Measurements from ENCODE around the gene TDO2. TPM values are rescaled to one million over a fixed set of nuclear protein-coding genes. Genes with fewer than 3 reads are reported as not detected.
"Not testable (repeated sequence)": the region's sequence is repeated elsewhere in the genome, so short reads cannot be mapped to it uniquely, and the experiment has no call there.

TDO2 gene
- polyA plus RNA-seq, 1 donor (not counting 4 experiments of a cell fraction or from before 2014, with no cell fraction given) = not detected

DNA sequence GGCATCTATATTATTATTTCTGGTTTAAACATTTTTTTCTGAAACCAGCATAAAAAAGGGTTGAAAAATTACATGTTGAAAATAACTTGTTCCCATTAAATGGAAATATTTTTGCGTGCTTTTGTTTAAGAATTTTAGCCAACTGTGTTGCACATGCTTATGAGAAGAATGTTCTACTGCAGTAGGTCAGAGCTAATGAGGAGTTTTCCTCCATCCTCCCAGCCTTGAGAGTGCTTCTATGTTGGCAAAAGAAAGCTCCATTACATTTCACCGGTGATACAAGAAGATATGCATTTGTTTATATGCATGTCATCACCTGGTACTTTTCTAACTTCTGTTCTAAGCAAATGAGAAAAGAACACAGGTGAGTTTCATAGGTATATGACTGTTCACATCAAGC is 13.6 kb upstream of the TDO2 start:
- no peak overlapping the region for H3K4me3 ChIP-seq (ENCODE audit: control insufficient read depth in 2 of 3, extremely low read depth in 1 of 3, insufficient read depth in 2 of 3, low read depth in 1 of 3, low read length in 3 of 3)
- H3K9me3 ChIP-seq (ENCODE audit: control insufficient read depth, low read depth, low read length) = no peaks in the 10 kb centered on the region
- no peaks in the 10 kb centered on the region for H3K9me1 ChIP-seq (ENCODE audit: control insufficient read depth, extremely low read depth, insufficient read depth, low read length)
- H3K9ac ChIP-seq (ENCODE audit: control insufficient read depth, extremely low read depth, insufficient read depth, low read length) = no peak overlapping the region
- no peak overlapping the region for H2AFZ ChIP-seq (ENCODE audit: control insufficient read depth, low read length)
- TF ChIP-seq EZH2 (IDR thresholded peaks at IDR 0.05; ENCODE audit: low read length) = no peak
- no peak for TF ChIP-seq CTCF (optimal IDR thresholded peaks at IDR 0.05 in 1 of 3, IDR thresholded peaks at IDR 0.05 in 1 of 3, conservative IDR thresholded peaks at IDR 0.05 in 1 of 3; ENCODE audit: extremely low read depth in 1 of 3, insufficient read depth in 2 of 3, low read length in 3 of 3)
- H3K36me3 ChIP-seq (ENCODE audit: control insufficient read depth in 2 of 2, extremely low read depth in 1 of 2, insufficient read depth in 2 of 2, low read length in 2 of 2) = no peaks in the 10 kb centered on the region
- H3K4me1 ChIP-seq (ENCODE audit: control insufficient read depth, extremely low read depth, insufficient read depth, low read length) = no peaks in the 10 kb centered on the region
- no peaks in the 10 kb centered on the region for H3K79me2 ChIP-seq (ENCODE audit: control insufficient read depth, insufficient read depth, low read length)
- dilution Hi-C loops (cut with MboI; ENCODE audit: extremely low pct_ligation_motif_present, low sequenced_read_pairs) = no loop called here
- H4K20me1 ChIP-seq (ENCODE audit: control insufficient read depth, extremely low read depth, insufficient read depth, low read length) = no peaks in the 10 kb centered on the region
- FAIRE-seq (no peak), DNase-seq (ENCODE audit: low read depth, low spot score) (no peak)
- H3K4me2 ChIP-seq (ENCODE audit: control insufficient read depth, extremely low read depth, insufficient read depth, low read depth, low read length) = no peak overlapping the region
- no peak overlapping the region for H3K27ac ChIP-seq (ENCODE audit: control insufficient read depth, insufficient read depth, low read length)
- H3K27me3 ChIP-seq (ENCODE audit: control insufficient read depth, extremely low read depth, insufficient read depth, low read length) = no peaks in the 10 kb centered on the region

- Histone ChIP-seq H3K27me3 (ENCODE audit: control insufficient read depth, extremely low read depth, insufficient read depth, low read length) (no peaks in the 10 kb centered on the region), H3K4me3 (ENCODE audit: control insufficient read depth in 2 of 3, extremely low read depth in 1 of 3, insufficient read depth in 2 of 3, low read depth in 1 of 3, low read length in 3 of 3) (no peak overlapping the region), H3K79me2 (ENCODE audit: control insufficient read depth, insufficient read depth, low read length) (no peaks in the 10 kb centered on the region), H3K9me1 (ENCODE audit: control insufficient read depth, extremely low read depth, insufficient read depth, low read length) (no peaks in the 10 kb centered on the region), H4K20me1 (ENCODE audit: control insufficient read depth, extremely low read depth, insufficient read depth, low read length) (no peaks in the 10 kb centered on the region), H3K36me3 (ENCODE audit: control insufficient read depth in 2 of 2, extremely low read depth in 1 of 2, insufficient read depth in 2 of 2, low read length in 2 of 2) (no peaks in the 10 kb centered on the region), H3K4me2 (ENCODE audit: control insufficient read depth, extremely low read depth, insufficient read depth, low read depth, low read length) (no peak overlapping the region), H3K9me3 (ENCODE audit: control insufficient read depth, low read depth, low read length) (no peaks in the 10 kb centered on the region), H2AFZ (ENCODE audit: control insufficient read depth, low read length) (no peak overlapping the region), H3K27ac (ENCODE audit: control insufficient read depth, insufficient read depth, low read length) (no peak overlapping the region), H3K4me1 (ENCODE audit: control insufficient read depth, extremely low read depth, insufficient read depth, low read length) (no peaks in the 10 kb centered on the region), H3K9ac (ENCODE audit: control insufficient read depth, extremely low read depth, insufficient read depth, low read length) (no peak overlapping the region)
- DNase-seq (ENCODE audit: low read depth, low spot score) (no peak), FAIRE-seq (no peak)
- no peak for TF ChIP-seq EZH2 (IDR thresholded peaks at IDR 0.05; ENCODE audit: low read length)
- TF ChIP-seq CTCF (optimal IDR thresholded peaks at IDR 0.05 in 1 of 3, IDR thresholded peaks at IDR 0.05 in 1 of 3, conservative IDR thresholded peaks at IDR 0.05 in 1 of 3; ENCODE audit: extremely low read depth in 1 of 3, insufficient read depth in 2 of 3, low read length in 3 of 3) = no peak
- dilution Hi-C loops (cut with MboI; ENCODE audit: extremely low pct_ligation_motif_present, low sequenced_read_pairs) = no loop called here
Measured at GRCh38 chr4:155891058-155891457, 12.4 kb upstream of the TDO2 start.

DNA sequence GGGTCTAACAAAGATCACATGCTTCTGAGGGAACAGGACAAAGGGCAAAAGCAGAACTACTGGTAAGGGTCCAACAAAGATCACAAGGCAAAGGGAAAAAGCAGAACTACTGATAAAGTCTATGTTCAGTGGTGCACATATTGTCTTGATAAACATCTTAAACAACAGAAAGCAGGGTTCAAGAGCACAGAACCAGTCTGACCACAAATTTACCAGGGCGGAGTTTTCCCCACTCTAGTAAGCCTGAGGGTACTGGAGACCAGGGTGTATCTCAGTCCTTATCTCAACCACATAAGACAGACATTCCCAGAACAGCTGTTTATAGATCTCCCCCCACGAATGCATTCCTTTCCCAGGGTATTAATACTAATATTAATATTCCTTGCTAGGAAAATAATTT is 5.1 kb upstream of the TDO2 start:
- H3K4me3 ChIP-seq (ENCODE audit: control insufficient read depth in 2 of 3, extremely low read depth in 1 of 3, insufficient read depth in 2 of 3, low read depth in 1 of 3, low read length in 3 of 3); H3K4me2 ChIP-seq (ENCODE audit: control insufficient read depth, extremely low read depth, insufficient read depth, low read depth, low read length); H3K9me1 ChIP-seq (ENCODE audit: control insufficient read depth, extremely low read depth, insufficient read depth, low read length); H3K27ac ChIP-seq (ENCODE audit: control insufficient read depth, insufficient read depth, low read length); FAIRE-seq; H4K20me1 ChIP-seq (ENCODE audit: control insufficient read depth, extremely low read depth, insufficient read depth, low read length); H3K9ac ChIP-seq (ENCODE audit: control insufficient read depth, extremely low read depth, insufficient read depth, low read length); H3K36me3 ChIP-seq (ENCODE audit: control insufficient read depth in 2 of 2, extremely low read depth in 1 of 2, insufficient read depth in 2 of 2, low read length in 2 of 2); H2AFZ ChIP-seq (ENCODE audit: control insufficient read depth, low read length); dilution Hi-C loops (cut with MboI; ENCODE audit: extremely low pct_ligation_motif_present, low sequenced_read_pairs); H3K79me2 ChIP-seq (ENCODE audit: control insufficient read depth, insufficient read depth, low read length); H3K27me3 ChIP-seq (ENCODE audit: control insufficient read depth, extremely low read depth, insufficient read depth, low read length); H3K4me1 ChIP-seq (ENCODE audit: control insufficient read depth, extremely low read depth, insufficient read depth, low read length); H3K9me3 ChIP-seq (ENCODE audit: control insufficient read depth, low read depth, low read length); DNase-seq (ENCODE audit: low read depth, low spot score): not testable (repeated sequence)

Data from keratinocyte (primary cell).